ENCODE measurements around the gene DKC1. TPM values are rescaled to one million over a fixed set of nuclear protein-coding genes. Genes with fewer than 3 reads are reported as not detected.
A peak's percentile ranks its signal among the peaks of the same experiment; 100 is the strongest.

Gene DKC1
- total RNA-seq, 2 donors from 2014 or later = 28.5 to 55.0 TPM

DNA sequence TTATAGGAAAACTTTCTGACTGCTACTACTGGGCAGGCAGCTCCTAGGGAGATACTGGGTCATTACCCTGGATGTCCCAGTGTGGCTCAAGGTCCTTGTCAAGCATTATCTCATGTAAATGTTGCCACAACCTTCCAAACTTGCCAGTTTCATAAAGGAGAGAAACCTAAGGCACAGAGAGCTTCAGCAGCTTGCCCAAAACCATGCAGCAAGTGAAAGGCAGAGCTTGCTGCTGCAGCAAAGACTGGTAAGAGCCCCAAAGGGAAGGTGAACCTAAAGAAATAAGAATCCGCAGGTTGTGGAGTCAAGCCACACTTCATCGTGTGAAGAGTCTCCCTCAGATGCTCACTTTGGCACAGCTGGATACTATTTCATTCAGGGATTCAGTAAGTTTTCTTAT, 40.3 kb downstream of the DKC1 start:
- no peak for DNase-seq
- H3K9me3 ChIP-seq = no peaks in the 10 kb centered on the region
- H3K4me1 ChIP-seq = peaks cover 4% of the 10 kb centered on the region
- no peaks in the 10 kb centered on the region for H3K36me3 ChIP-seq
- no peak overlapping the region for H3K9ac ChIP-seq (ENCODE audit: low read depth in 2 of 2, low read length in 2 of 2)
- no peaks in the 10 kb centered on the region for H3K27me3 ChIP-seq
- H3K27ac ChIP-seq = no peak overlapping the region
- H3K4me3 ChIP-seq = no peak overlapping the region
- TF ChIP-seq, protein P1, sequence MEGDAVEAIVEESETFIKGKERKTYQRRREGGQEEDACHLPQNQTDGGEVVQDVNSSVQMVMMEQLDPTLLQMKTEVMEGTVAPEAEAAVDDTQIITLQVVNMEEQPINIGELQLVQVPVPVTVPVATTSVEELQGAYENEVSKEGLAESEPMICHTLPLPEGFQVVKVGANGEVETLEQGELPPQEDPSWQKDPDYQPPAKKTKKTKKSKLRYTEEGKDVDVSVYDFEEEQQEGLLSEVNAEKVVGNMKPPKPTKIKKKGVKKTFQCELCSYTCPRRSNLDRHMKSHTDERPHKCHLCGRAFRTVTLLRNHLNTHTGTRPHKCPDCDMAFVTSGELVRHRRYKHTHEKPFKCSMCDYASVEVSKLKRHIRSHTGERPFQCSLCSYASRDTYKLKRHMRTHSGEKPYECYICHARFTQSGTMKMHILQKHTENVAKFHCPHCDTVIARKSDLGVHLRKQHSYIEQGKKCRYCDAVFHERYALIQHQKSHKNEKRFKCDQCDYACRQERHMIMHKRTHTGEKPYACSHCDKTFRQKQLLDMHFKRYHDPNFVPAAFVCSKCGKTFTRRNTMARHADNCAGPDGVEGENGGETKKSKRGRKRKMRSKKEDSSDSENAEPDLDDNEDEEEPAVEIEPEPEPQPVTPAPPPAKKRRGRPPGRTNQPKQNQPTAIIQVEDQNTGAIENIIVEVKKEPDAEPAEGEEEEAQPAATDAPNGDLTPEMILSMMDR (IDR thresholded peaks at IDR 0.05) = no peak
- intact Hi-C loops (cut with DNase I) = no loop called here

DNA sequence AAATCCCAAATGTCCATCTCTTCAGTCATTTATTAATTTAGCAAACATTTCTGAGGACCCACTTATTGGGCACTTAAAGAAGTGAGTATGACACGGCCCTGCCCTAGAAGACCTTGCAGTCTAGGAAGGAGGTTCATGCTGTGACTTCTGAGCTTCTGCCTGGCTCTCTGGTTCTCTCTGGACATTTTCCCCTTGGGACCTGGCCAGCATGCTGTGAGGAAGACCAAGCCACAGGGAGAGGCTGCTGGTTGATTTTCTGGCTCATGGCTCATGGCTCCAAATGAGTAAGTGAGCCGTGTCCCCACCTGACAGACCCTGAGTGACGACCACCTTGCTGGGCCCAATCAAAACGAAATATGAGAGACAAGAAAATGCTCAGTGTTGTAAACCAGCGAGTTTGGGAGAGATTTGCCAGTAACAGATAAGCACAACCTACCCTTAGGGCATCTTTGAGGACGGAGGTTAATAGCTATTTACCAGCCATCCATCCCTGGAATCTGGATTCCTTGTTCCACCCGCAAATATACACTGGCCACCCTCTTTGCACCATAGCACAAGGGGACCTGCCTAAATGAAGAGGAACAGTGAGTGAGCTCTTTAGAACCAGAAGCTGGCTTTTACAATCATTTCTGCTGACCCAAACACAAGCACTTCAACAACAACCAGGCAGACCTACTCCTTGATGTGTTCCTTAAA, 41.7 kb downstream of the DKC1 start:
- intact Hi-C loops (cut with DNase I) = no loop called here
- TF ChIP-seq, protein P1 (IDR thresholded peaks at IDR 0.05) = no peak
- Histone ChIP-seq H3K9me3 (no peaks in the 10 kb centered on the region), H3K9ac (ENCODE audit: low read depth in 2 of 2, low read length in 2 of 2) (peak overlapping the region in 1 of 2 donors; percentile 73), H3K36me3 (no peaks in the 10 kb centered on the region), H3K4me1 (peaks cover 4% of the 10 kb centered on the region), H3K27me3 (no peaks in the 10 kb centered on the region), H3K4me3 (peak overlapping the region; percentile 61), H3K27ac (peak overlapping the region; percentile 65)
- DNase-seq = no peak

GRCh38 chrX:154804957-154805695, 42.5 kb downstream of the DKC1 start, which contains the start of gene MPP1:
Gene MPP1 (minus strand): TSS chrX:154805485. CDS start chrX:154805373, 112 bp downstream.
- TF ChIP-seq, protein P1 (IDR thresholded peaks at IDR 0.05) = no peak
- H3K27me3 ChIP-seq = no peaks in the 10 kb centered on the region
- peak within 1 kb of the TSS; percentile 65 for H3K27ac ChIP-seq
- peak within 1 kb of the TSS; percentile 61 for H3K4me3 ChIP-seq
- H3K9ac ChIP-seq (ENCODE audit: low read depth in 2 of 2, low read length in 2 of 2) = peak within 1 kb of the TSS; percentile 73 to 79
- no peaks in the 10 kb centered on the region for H3K36me3 ChIP-seq
- no peaks in the 10 kb centered on the region for H3K9me3 ChIP-seq
- H3K4me1 ChIP-seq = peaks cover 3% of the 10 kb centered on the region
- intact Hi-C loops (cut with DNase I) = no loop called here
- peak; percentile 76 for DNase-seq

GRCh38 chrX:154805696-154806091, 43.0 kb downstream of the DKC1 start:
- peak overlapping the region; percentile 61 for H3K4me3 ChIP-seq
- H3K9ac ChIP-seq (ENCODE audit: low read depth in 2 of 2, low read length in 2 of 2) = peak overlapping the region in 1 of 2 donors; percentile 73
- peak overlapping the region; percentile 65 for H3K27ac ChIP-seq
- H3K36me3 ChIP-seq = no peaks in the 10 kb centered on the region
- intact Hi-C loops (cut with DNase I) = no loop called here
- TF ChIP-seq, protein P1 (IDR thresholded peaks at IDR 0.05) = no peak
- no peak for DNase-seq
- H3K4me1 ChIP-seq = no peaks in the 10 kb centered on the region
- H3K27me3 ChIP-seq = no peaks in the 10 kb centered on the region
- no peaks in the 10 kb centered on the region for H3K9me3 ChIP-seq

GRCh38 chrX:154806837-154807501, 44.3 kb downstream of the DKC1 start:
- Histone ChIP-seq H3K9ac (ENCODE audit: low read depth in 2 of 2, low read length in 2 of 2) (no peak overlapping the region), H3K4me3 (no peak overlapping the region), H3K9me3 (no peaks in the 10 kb centered on the region), H3K36me3 (no peaks in the 10 kb centered on the region), H3K27ac (no peak overlapping the region), H3K4me1 (no peaks in the 10 kb centered on the region), H3K27me3 (no peaks in the 10 kb centered on the region)
- intact Hi-C loops (cut with DNase I) = no loop called here
- no peak for DNase-seq
- TF ChIP-seq, protein P1 (IDR thresholded peaks at IDR 0.05) = no peak
